HEK293T (cell line): ENCODE results near the gene RNASEH2B.

Experiments
- ARNT ChIP-seq: fragments of 450-650 bp; IDR thresholded peaks from 2 replicates; pipeline ENCODE4 v1.6.1; 2017; ENCODE audit warnings: mild to moderate bottlenecking
- BHLHE40 ChIP-seq: fragments of 450-650 bp; IDR thresholded peaks from 2 replicates; pipeline ENCODE4 v1.6.1; 2016; ENCODE audit warnings: mild to moderate bottlenecking, moderate library complexity, borderline replicate concordance
- CTBP1 ChIP-seq: fragments of 450-650 bp; IDR thresholded peaks from 2 replicates; pipeline ENCODE4 v1.6.1; 2016; ENCODE audit warnings: borderline replicate concordance
- FOXK2 ChIP-seq: fragments of 450-650 bp; IDR thresholded peaks from 2 replicates; pipeline ENCODE4 v1.6.1; 2016; ENCODE audit warnings: mild to moderate bottlenecking
- HDGF ChIP-seq: fragments of 450-650 bp; IDR thresholded peaks from 2 replicates; pipeline ENCODE4 v1.6.1; 2017; ENCODE audit warnings: antibody characterized with exemption, borderline replicate concordance
- LEF1 ChIP-seq: fragments of 450-650 bp; IDR thresholded peaks from 2 replicates; pipeline ENCODE4 v1.6.1; 2017; ENCODE audit warnings: mild to moderate bottlenecking, borderline replicate concordance
- PKNOX1 ChIP-seq: fragments of 450-650 bp; IDR thresholded peaks from 2 replicates; pipeline ENCODE4 v1.6.1; 2016
- SP1 ChIP-seq: fragments of 450-650 bp; IDR thresholded peaks from 2 replicates; pipeline ENCODE4 v1.6.1; 2017
- SUZ12 ChIP-seq: fragments of 450-650 bp; IDR thresholded peaks from 2 replicates; pipeline ENCODE4 v1.6.1; 2016; ENCODE audit warnings: mild to moderate bottlenecking
- TARDBP ChIP-seq: fragments of 450-650 bp; IDR thresholded peaks from 2 replicates; pipeline ENCODE4 v1.6.1; 2016
- ZNF384 ChIP-seq: fragments of 450-650 bp; IDR thresholded peaks from 2 replicates; pipeline ENCODE4 v1.6.1; 2016

- TF ChIP-seq LEF1 (no peak), HDGF (no peak), BHLHE40 (no peak), ZNF384 (no peak), TARDBP (no peak), ARNT (no peak), SP1 (no peak), FOXK2 (no peak), SUZ12 (no peak), CTBP1 (no peak), PKNOX1 (no peak)
Measured at GRCh38 chr13:50866817-50867636, 42.6 kb upstream of the RNASEH2B start.
